H1 (cell line): ENCODE results near the gene GRIA1. TPM values are rescaled to one million over a fixed set of nuclear protein-coding genes. Genes with fewer than 3 reads are reported as not detected.

Experiments
- CTCF ChIA-PET: fragments of 300-600 bp; sonication (Branson Sonifier 250); formaldehyde crosslinking; loops from one replicate; lab custom pipeline; 2021; ENCODE audit not compliant: partially characterized antibody; lab: Charles Lee
- POLR2A ChIA-PET: fragments of 300-600 bp; sonication (Branson Sonifier 250); formaldehyde crosslinking; loops from one replicate; lab custom pipeline; 2021; ENCODE audit warnings: inconsistent platforms; ENCODE audit not compliant: partially characterized antibody; lab: Charles Lee
- DNase-seq, 2 experiments: peaks; one replicate each; pipeline versions ENCODE4 v3.0.0 to v3.0.0-alpha.2; 2010 to 2022; ENCODE audit warnings: low spot score in 2 of 2, low read depth in 1 of 2, mixed read lengths in 1 of 2
- FAIRE-seq: peaks from 2 replicates; lab custom pipeline; 2011; peaks lifted over from hg19 to GRCh38; lab: Jason Lieb, UNC
- H2AFZ ChIP-seq: 2 replicates; pipeline ENCODE4 v1.8.1; 2012; ENCODE audit warnings: low read length, inconsistent platforms
- H2AK5ac ChIP-seq: 2 replicates; pipeline ENCODE4 v1.6.1; 2013; ENCODE audit warnings: low read depth, low read length
- H2BK120ac ChIP-seq: replicated peaks from 2 replicates; pipeline ENCODE3; 2013; ENCODE audit warnings: low read depth, low read length, inconsistent platforms
- H2BK12ac ChIP-seq: 2 replicates; pipeline ENCODE4 v1.6.1; 2013; ENCODE audit warnings: low read depth, low read length
- H2BK15ac ChIP-seq: 2 replicates; pipeline ENCODE4 v1.6.1; 2013; ENCODE audit warnings: low read length
- H2BK20ac ChIP-seq: 2 replicates; pipeline ENCODE4 v1.6.1; 2013; ENCODE audit warnings: low read length
- H2BK5ac ChIP-seq: 2 replicates; pipeline ENCODE4 v1.6.1; 2013; ENCODE audit warnings: low read depth, low read length
- H3K14ac ChIP-seq: 2 replicates; pipeline ENCODE4 v1.6.1; 2013; ENCODE audit warnings: inconsistent platforms; ENCODE audit not compliant: insufficient read length
- H3K18ac ChIP-seq: 2 replicates; pipeline ENCODE4 v1.6.1; 2013; ENCODE audit warnings: low read length; ENCODE audit errors: extremely low read depth
- H3K23ac ChIP-seq: 2 replicates; pipeline ENCODE4 v1.6.1; 2013; ENCODE audit warnings: inconsistent platforms; ENCODE audit not compliant: insufficient read length
- H3K23me2 ChIP-seq: 2 replicates; pipeline ENCODE4 v1.6.1; 2013; ENCODE audit warnings: low read depth, low read length
- H3K27ac ChIP-seq: 2 replicates; pipeline ENCODE4 v1.6.1; 2011; ENCODE audit warnings: low read depth, low read length, inconsistent platforms
- H3K27me3 ChIP-seq, 4 experiments: replicated peaks in 1 of 4; 1 replicate in 1 of 4; 2 replicates in 3 of 4; pipeline versions ENCODE4 v1.6.1 to v1.8.1; 2011 to 2013; ENCODE audit warnings: low read length in 3 of 4, mild to moderate bottlenecking in 3 of 4, inconsistent platforms in 2 of 4, mixed read lengths in 2 of 4, moderate library complexity in 1 of 4; ENCODE audit not compliant: control insufficient read depth in 3 of 4, insufficient read depth in 3 of 4; ENCODE audit errors: extremely low read depth in 1 of 4
- H3K36me3 ChIP-seq, 4 experiments: 2 replicates each; pipeline versions ENCODE4 v1.6.1 to v1.8.1; 2011 to 2013; ENCODE audit warnings: mild to moderate bottlenecking in 4 of 4, low read length in 3 of 4, moderate library complexity in 2 of 4, control low read depth in 1 of 4, inconsistent platforms in 1 of 4; ENCODE audit not compliant: insufficient read depth in 4 of 4, control insufficient read depth in 2 of 4
- H3K4ac ChIP-seq: replicated peaks from 2 replicates; pipeline ENCODE3; 2013; ENCODE audit warnings: low read length, low read depth, mixed read lengths, inconsistent platforms; ENCODE audit not compliant: insufficient read length
- H3K4me1 ChIP-seq, 4 experiments: replicated peaks in 1 of 4; 1 replicate in 1 of 4; 2 replicates in 3 of 4; pipeline versions ENCODE4 v1.6.1 to v1.8.1; 2011 to 2013; ENCODE audit warnings: low read length in 3 of 4, inconsistent platforms in 2 of 4, mixed read lengths in 1 of 4; ENCODE audit not compliant: insufficient read depth in 4 of 4, control insufficient read depth in 3 of 4
- H3K4me2 ChIP-seq, 2 experiments: 2 replicates each; pipeline versions ENCODE4 v1.6.1 to v1.8.1; 2011 to 2013; ENCODE audit warnings: low read depth in 2 of 2, low read length in 2 of 2, control low read depth in 1 of 2, inconsistent platforms in 1 of 2, mild to moderate bottlenecking in 1 of 2; ENCODE audit not compliant: insufficient read depth in 1 of 2
- H3K4me3 ChIP-seq, 4 experiments: fragments of 200-600, 300-600 bp in 1 of 4; sonication (generic), shearing (Covaris generic), sonication (Bioruptor Twin) in 1 of 4; 2 replicates each; pipeline versions ENCODE4 v1.5.1 to v1.8.1; 2011 to 2016; ENCODE audit warnings: low read length in 4 of 4, low read depth in 3 of 4, control low read depth in 2 of 4, inconsistent platforms in 2 of 4, mild to moderate bottlenecking in 2 of 4, mixed read lengths in 1 of 4, moderate library complexity in 1 of 4; ENCODE audit not compliant: insufficient read depth in 2 of 4; ENCODE audit errors: extremely low read depth in 1 of 4
- H3K56ac ChIP-seq: replicated peaks from 2 replicates; pipeline ENCODE3; 2013; ENCODE audit warnings: low read depth, mild to moderate bottlenecking, mixed read lengths, low read length, inconsistent platforms; ENCODE audit not compliant: insufficient read length
- H3K79me1 ChIP-seq: 2 replicates; pipeline ENCODE4 v1.6.1; 2013; ENCODE audit warnings: low read depth, low read length, control low read depth
- H3K79me2 ChIP-seq, 2 experiments: 2 replicates each; pipeline versions ENCODE4 v1.6.1 to v1.8.1; 2012 to 2013; ENCODE audit warnings: low read length in 2 of 2, mild to moderate bottlenecking in 2 of 2, inconsistent platforms in 1 of 2; ENCODE audit not compliant: insufficient read depth in 2 of 2, control insufficient read depth in 1 of 2
- H3K9ac ChIP-seq, 4 experiments: replicated peaks in 1 of 4; 1 replicate in 1 of 4; 2 replicates in 3 of 4; pipeline versions ENCODE4 v1.6.1 to v1.8.1; 2011 to 2013; ENCODE audit warnings: low read depth in 3 of 4, low read length in 3 of 4, control low read depth in 2 of 4, mild to moderate bottlenecking in 2 of 4, moderate library complexity in 2 of 4, inconsistent platforms in 1 of 4; ENCODE audit errors: extremely low read depth in 1 of 4
- H3K9me3 ChIP-seq, 2 experiments: 2 replicates each; pipeline versions ENCODE4 v1.6.1 to v1.8.1; 2012 to 2013; ENCODE audit warnings: mild to moderate bottlenecking in 2 of 2, moderate library complexity in 2 of 2, control low read depth in 1 of 2, inconsistent platforms in 1 of 2, low read depth in 1 of 2, low read length in 1 of 2, mixed read lengths in 1 of 2; ENCODE audit not compliant: insufficient read depth in 2 of 2
- H4K20me1 ChIP-seq, 2 experiments: replicated peaks in 1 of 2; 2 replicates each; pipeline versions ENCODE3 to v1.8.1; 2011 to 2013; ENCODE audit warnings: inconsistent platforms in 2 of 2, low read length in 2 of 2, mild to moderate bottlenecking in 1 of 2; ENCODE audit not compliant: insufficient read depth in 2 of 2, control insufficient read depth in 1 of 2
- H4K5ac ChIP-seq: 2 replicates; pipeline ENCODE4 v1.6.1; 2013; ENCODE audit warnings: low read length, low read depth, mixed read lengths, inconsistent platforms; ENCODE audit not compliant: insufficient read length
- H4K8ac ChIP-seq: 2 replicates; pipeline ENCODE4 v1.8.0; 2013; ENCODE audit warnings: mild to moderate bottlenecking, moderate library complexity, low read length, inconsistent platforms; ENCODE audit not compliant: insufficient read depth; ENCODE audit errors: extremely low read depth
- H4K91ac ChIP-seq: replicated peaks from 2 replicates; pipeline ENCODE3; 2013; ENCODE audit warnings: low read length, mixed read lengths, inconsistent platforms; ENCODE audit not compliant: insufficient read length
- BACH1 ChIP-seq: IDR thresholded peaks from 2 replicates; pipeline ENCODE4 v1.6.1; 2012; ENCODE audit warnings: low read length, improper control_type of control experiment
- BCL11A ChIP-seq, 2 experiments: IDR thresholded peaks; one replicate each; pipeline ENCODE4 v1.6.1; 2011; ENCODE audit warnings: low read depth in 2 of 2, low read length in 2 of 2, mild to moderate bottlenecking in 2 of 2
- CBX8 ChIP-seq: fragments of 300-800, 300-1000 bp; sonication (generic); IDR thresholded peaks from 2 replicates; pipeline ENCODE4 v1.7.1; 2016; ENCODE audit warnings: low read depth, low read length, borderline replicate concordance
- SAP30 ChIP-seq: fragments of 300-600 bp; sonication (generic); IDR thresholded peaks from 2 replicates; pipeline ENCODE4 v1.7.1; 2012; ENCODE audit warnings: low read length, moderate library complexity, mild to moderate bottlenecking, inconsistent platforms; ENCODE audit not compliant: insufficient read depth, insufficient replicate concordance
- SIN3A ChIP-seq, 2 experiments: IDR thresholded peaks in 1 of 2; conservative IDR thresholded peaks in 1 of 2; 2 replicates each; pipeline ENCODE4 v1.6.1; 2011 to 2012; ENCODE audit warnings: low read length in 2 of 2, improper control_type of control experiment in 1 of 2, low read depth in 1 of 2, mild to moderate bottlenecking in 1 of 2
- WGBS, 2 experiments: shearing (Covaris generic) in 1 of 2; methylation state at CpG; one replicate each; pipeline versions ENCODE4 v1.1.6 to v1.1.7; 2013 to 2015; ENCODE audit warnings: low lambda C conversion rate in 2 of 2, mixed read lengths in 2 of 2, inconsistent platforms in 1 of 2, low coverage in 1 of 2, missing lambda C conversion rate in 1 of 2; ENCODE audit not compliant: insufficient replicate concordance in 2 of 2, insufficient coverage in 1 of 2, insufficient read length in 1 of 2; ENCODE audit errors: extremely low coverage in 1 of 2, missing lambda C conversion rate in 1 of 2; 5-methylcytosine and 5-hydroxymethylcytosine counted together
- polyA plus RNA-seq, 7 experiments: library from polyadenylated mRNA; depleted of rRNA in 3 of 7; stranded (reverse) in 5 of 7; unstranded in 2 of 7; fragments of >200 nt in 5 of 7; fragments of 200-250 nt in 2 of 7; gene quantifications; 1 replicate in 5 of 7; 2 replicates in 1 of 7; 4 replicates in 1 of 7; pipeline versions ENCODE4 v1.2.1 to v1.2.3, GENCODE V29; 2011 to 2013; ENCODE audit warnings: missing spikeins in 2 of 7, mixed read lengths in 2 of 7
- total RNA-seq: library from RNA; stranded (reverse); fragmentation: NEBNext Ultra II Directional; extraction: Animal tissue kit (Norgen Biotek cat#: 25700); gene quantifications from 2 replicates; pipeline ENCODE4 v1.2.1, GENCODE V29; 2021

GRIA1 gene
- total and polyA plus RNA-seq, 2 of the 8 experiments (the other 6 are each of a cell fraction or from before 2014, with no cell fraction given): 0.97 to 2.5 TPM

GRCh38 chr5:153618867-153619266, 128.4 kb downstream of the GRIA1 start (continued):
- no peak for TF ChIP-seq BACH1

GRCh38 chr5:153619771-153620170, 129.3 kb downstream of the GRIA1 start:
- no peaks in the 10 kb centered on the region for H3K27me3 ChIP-seq
- no peak overlapping the region for H3K4ac ChIP-seq
- H2BK12ac ChIP-seq: no peak overlapping the region
- H3K79me2 ChIP-seq: no peaks in the 10 kb centered on the region
- no peaks in the 10 kb centered on the region for H3K4me1 ChIP-seq
- no peak overlapping the region for H4K5ac ChIP-seq
- H3K9me3 ChIP-seq: no peaks in the 10 kb centered on the region
- no peak overlapping the region for H2BK5ac ChIP-seq
- 93% methylated on average over 1 of the region's 1 CpG; no CpG with 5 or more reads in 1 of the 2 experiments for WGBS, 2 experiments
- TF ChIP-seq CBX8: no peak
- TF ChIP-seq SAP30: no peak
- TF ChIP-seq SIN3A (conservative IDR thresholded peaks at IDR 0.05 in 1 of 2, IDR thresholded peaks at IDR 0.05 in 1 of 2; ENCODE audit: low read depth in 1 of 2, low read length in 2 of 2): no peak
- no peak for TF ChIP-seq BCL11A (IDR thresholded peaks at IDR 0.05; ENCODE audit: low read depth in 2 of 2, low read length in 2 of 2)
- H4K91ac ChIP-seq: no peak overlapping the region
- POLR2A ChIA-PET: no interaction called here
- H2BK15ac ChIP-seq: no peak overlapping the region
- H2BK120ac ChIP-seq: no peak overlapping the region
- no peaks in the 10 kb centered on the region for H4K20me1 ChIP-seq
- no peak overlapping the region for H3K27ac ChIP-seq
- CTCF ChIA-PET: no interaction called here
- H2AFZ ChIP-seq: no peak overlapping the region
- H4K8ac ChIP-seq: no peak overlapping the region
- no peaks in the 10 kb centered on the region for H3K23me2 ChIP-seq
- no peaks in the 10 kb centered on the region for H3K79me1 ChIP-seq
- H3K14ac ChIP-seq: no peak overlapping the region
- DNase-seq (no peak), FAIRE-seq (no peak)
- no peaks in the 10 kb centered on the region for H3K36me3 ChIP-seq
- H2BK20ac ChIP-seq: no peak overlapping the region
- no peak overlapping the region for H3K18ac ChIP-seq
- no peak overlapping the region for H3K9ac ChIP-seq
- no peak overlapping the region for H2AK5ac ChIP-seq
- H3K23ac ChIP-seq: no peak overlapping the region
- H3K4me3 ChIP-seq: no peak overlapping the region
- no peak overlapping the region for H3K4me2 ChIP-seq
- H3K56ac ChIP-seq: no peak overlapping the region
